SK-N-SH treated with all-trans-retinoic acid at 6 μM for 48 hours (cell line): ENCODE results near the gene DPM1.

Source experiments
- ATAC-seq: fragments of 200-7000 bp; cut with Tn5 transposase; 3 replicates; pipeline ENCODE4 v1.9.1; 2020; ENCODE audit warnings: mild to moderate bottlenecking, moderate library complexity
- BACH2 ChIP-seq: fragments of 250-450 bp; sonication (Bioruptor Pico); IDR thresholded peaks from 2 replicates; pipeline ENCODE4 v1.9.0; 2021; ENCODE audit warnings: mild to moderate bottlenecking, borderline replicate concordance
- CREB5 ChIP-seq: fragments of 250-450 bp; sonication (Bioruptor Pico); IDR thresholded peaks from 2 replicates; pipeline ENCODE4 v1.5.1; 2020; ENCODE audit warnings: low read depth, mild to moderate bottlenecking, moderate library complexity
- CSDC2 ChIP-seq: fragments of 250-450 bp; sonication (Bioruptor Pico); IDR thresholded peaks from 2 replicates; pipeline ENCODE4 v1.5.0; 2020; ENCODE audit warnings: mild to moderate bottlenecking, moderate library complexity
- GLIS3 ChIP-seq: fragments of 250-450 bp; sonication (Bioruptor Pico); IDR thresholded peaks from 2 replicates; pipeline ENCODE4 v1.5.0; 2020; ENCODE audit warnings: mild to moderate bottlenecking, moderate library complexity
- ISL1 ChIP-seq: fragments of 250-450 bp; sonication (Bioruptor Pico); IDR thresholded peaks from 2 replicates; pipeline ENCODE4 v2.1.2; 2022; ENCODE audit warnings: mild to moderate bottlenecking, moderate library complexity
- OSR1 ChIP-seq: fragments of 250-450 bp; sonication (Bioruptor Pico); IDR thresholded peaks from 2 replicates; pipeline ENCODE4 v1.8.0; 2022; ENCODE audit warnings: moderate library complexity, mild to moderate bottlenecking, inconsistent platforms
- RARB ChIP-seq: fragments of 250-450 bp; sonication (Bioruptor Pico); IDR thresholded peaks from 2 replicates; pipeline ENCODE4 v1.8.0; 2021; ENCODE audit warnings: mild to moderate bottlenecking, moderate library complexity
- SNAI2 ChIP-seq: fragments of 250-450 bp; sonication (Bioruptor Pico); IDR thresholded peaks from 2 replicates; pipeline ENCODE4 v1.5.0; 2020; ENCODE audit warnings: mild to moderate bottlenecking, moderate library complexity
- TCF4 ChIP-seq: fragments of 250-450 bp; sonication (Bioruptor Pico); IDR thresholded peaks from 2 replicates; pipeline ENCODE4 v1.8.0; 2021; ENCODE audit warnings: mild to moderate bottlenecking, moderate library complexity, borderline replicate concordance
- TOX ChIP-seq: fragments of 250-450 bp; sonication (Bioruptor Pico); IDR thresholded peaks from 2 replicates; pipeline ENCODE4 v1.8.0; 2021; ENCODE audit warnings: mild to moderate bottlenecking, moderate library complexity, borderline replicate concordance
- ZC3H10 ChIP-seq: fragments of 250-450 bp; sonication (Bioruptor Pico); IDR thresholded peaks from 2 replicates; pipeline ENCODE4 v1.5.1; 2021; ENCODE audit warnings: mild to moderate bottlenecking, moderate library complexity
- ZFP3 ChIP-seq: fragments of 250-450 bp; sonication (Bioruptor Pico); IDR thresholded peaks from 2 replicates; pipeline ENCODE4 v1.5.0; 2020; ENCODE audit warnings: mild to moderate bottlenecking, moderate library complexity
- ZFP30 ChIP-seq: fragments of 450-650 bp; formaldehyde crosslinking; IDR thresholded peaks from 2 replicates; pipeline ENCODE4 v1.5.0; 2022; ENCODE audit warnings: mild to moderate bottlenecking, moderate library complexity
- ZNF565 ChIP-seq: fragments of 450-650 bp; formaldehyde crosslinking; conservative IDR thresholded peaks from 2 replicates; pipeline ENCODE4 v1.5.0; 2020; ENCODE audit warnings: low read depth, mild to moderate bottlenecking, moderate library complexity
- ZNF70 ChIP-seq: fragments of 450-650 bp; formaldehyde crosslinking; IDR thresholded peaks from 2 replicates; pipeline ENCODE4 v1.5.0; 2020; ENCODE audit warnings: mild to moderate bottlenecking, moderate library complexity
- ZNF8 ChIP-seq: fragments of 450-650 bp; formaldehyde crosslinking; IDR thresholded peaks from 2 replicates; pipeline ENCODE4 v1.5.0; 2020; ENCODE audit warnings: mild to moderate bottlenecking, moderate library complexity
- TF ChIP-seq, protein P1 (sequence below): fragments of 250-450 bp; sonication (Bioruptor Pico); IDR thresholded peaks from 2 replicates; pipeline ENCODE4 v1.5.0; 2020; ENCODE audit warnings: mild to moderate bottlenecking, moderate library complexity
- TF ChIP-seq, protein P2 (sequence below): fragments of 250-450 bp; sonication (Bioruptor Pico); IDR thresholded peaks from 2 replicates; pipeline ENCODE4 v1.8.0; 2020; ENCODE audit warnings: mild to moderate bottlenecking, moderate library complexity, borderline replicate concordance

DPM1 gene

DNA sequence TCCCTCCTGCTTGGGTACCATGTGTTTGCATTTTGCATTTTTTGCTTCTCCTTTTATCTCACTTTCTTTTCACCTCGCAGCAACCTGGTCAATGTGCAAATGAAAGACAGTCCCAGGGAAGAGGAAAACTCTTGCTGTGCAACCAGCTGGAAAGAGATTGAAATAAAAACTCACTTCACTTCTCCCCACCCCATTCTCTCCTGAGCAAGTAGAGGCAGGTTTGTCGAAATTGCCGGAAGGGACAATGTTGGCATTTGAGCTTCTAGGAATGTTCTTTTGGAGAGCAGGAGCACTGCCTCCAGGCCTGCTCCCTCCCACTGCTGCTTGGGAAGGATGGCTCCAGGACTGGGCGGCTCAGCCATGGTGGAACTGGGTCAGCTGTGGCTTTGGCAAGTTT is 34.0 kb upstream of the DPM1 start:
- no peak for TF ChIP-seq ZFP3 (CRISPR knock-in tag)
- TF ChIP-seq ZNF565: no peak
- no peak for TF ChIP-seq ZC3H10 (CRISPR knock-in tag)
- no peak for TF ChIP-seq CREB5 (CRISPR knock-in tag)
- TF ChIP-seq RARB (CRISPR knock-in tag): no peak
- TF ChIP-seq, protein P1, sequence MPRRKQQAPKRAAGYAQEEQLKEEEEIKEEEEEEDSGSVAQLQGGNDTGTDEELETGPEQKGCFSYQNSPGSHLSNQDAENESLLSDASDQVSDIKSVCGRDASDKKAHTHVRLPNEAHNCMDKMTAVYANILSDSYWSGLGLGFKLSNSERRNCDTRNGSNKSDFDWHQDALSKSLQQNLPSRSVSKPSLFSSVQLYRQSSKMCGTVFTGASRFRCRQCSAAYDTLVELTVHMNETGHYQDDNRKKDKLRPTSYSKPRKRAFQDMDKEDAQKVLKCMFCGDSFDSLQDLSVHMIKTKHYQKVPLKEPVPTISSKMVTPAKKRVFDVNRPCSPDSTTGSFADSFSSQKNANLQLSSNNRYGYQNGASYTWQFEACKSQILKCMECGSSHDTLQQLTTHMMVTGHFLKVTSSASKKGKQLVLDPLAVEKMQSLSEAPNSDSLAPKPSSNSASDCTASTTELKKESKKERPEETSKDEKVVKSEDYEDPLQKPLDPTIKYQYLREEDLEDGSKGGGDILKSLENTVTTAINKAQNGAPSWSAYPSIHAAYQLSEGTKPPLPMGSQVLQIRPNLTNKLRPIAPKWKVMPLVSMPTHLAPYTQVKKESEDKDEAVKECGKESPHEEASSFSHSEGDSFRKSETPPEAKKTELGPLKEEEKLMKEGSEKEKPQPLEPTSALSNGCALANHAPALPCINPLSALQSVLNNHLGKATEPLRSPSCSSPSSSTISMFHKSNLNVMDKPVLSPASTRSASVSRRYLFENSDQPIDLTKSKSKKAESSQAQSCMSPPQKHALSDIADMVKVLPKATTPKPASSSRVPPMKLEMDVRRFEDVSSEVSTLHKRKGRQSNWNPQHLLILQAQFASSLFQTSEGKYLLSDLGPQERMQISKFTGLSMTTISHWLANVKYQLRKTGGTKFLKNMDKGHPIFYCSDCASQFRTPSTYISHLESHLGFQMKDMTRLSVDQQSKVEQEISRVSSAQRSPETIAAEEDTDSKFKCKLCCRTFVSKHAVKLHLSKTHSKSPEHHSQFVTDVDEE (CRISPR knock-in tag): no peak
- no peak for TF ChIP-seq GLIS3 (CRISPR knock-in tag)
- ATAC-seq: no peak

DNA sequence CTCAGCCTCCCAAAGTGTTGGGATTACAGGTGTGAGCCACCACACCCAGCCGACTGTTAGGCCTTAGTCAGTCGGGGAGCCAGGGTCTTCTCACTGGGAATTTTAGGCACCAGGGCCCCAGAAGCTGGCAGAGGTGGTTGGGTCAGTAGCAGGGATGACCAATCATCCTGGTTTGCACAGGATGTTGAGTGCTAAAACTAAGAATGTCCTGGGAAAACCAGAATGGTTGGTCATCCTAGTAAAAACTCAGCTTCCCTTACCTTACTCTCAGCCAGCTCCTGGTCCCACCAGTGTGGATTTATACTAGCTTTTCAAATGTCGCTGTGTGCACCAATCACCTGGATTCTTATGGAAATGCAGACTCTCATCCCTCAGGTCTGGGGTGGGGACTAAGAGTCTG is 32.7 kb upstream of the DPM1 start:
- no peak for ATAC-seq
- TF ChIP-seq TCF4 (CRISPR knock-in tag) (no peak), SNAI2 (no peak), ZNF8 (CRISPR knock-in tag) (no peak), ZC3H10 (CRISPR knock-in tag) (no peak), ZFP30 (no peak), CSDC2 (CRISPR knock-in tag) (no peak), TOX (CRISPR knock-in tag) (no peak), OSR1 (CRISPR knock-in tag) (no peak), ZNF70 (CRISPR knock-in tag) (no peak), RARB (CRISPR knock-in tag) (no peak), BACH2 (CRISPR knock-in tag) (no peak)
- TF ChIP-seq, protein P2, sequence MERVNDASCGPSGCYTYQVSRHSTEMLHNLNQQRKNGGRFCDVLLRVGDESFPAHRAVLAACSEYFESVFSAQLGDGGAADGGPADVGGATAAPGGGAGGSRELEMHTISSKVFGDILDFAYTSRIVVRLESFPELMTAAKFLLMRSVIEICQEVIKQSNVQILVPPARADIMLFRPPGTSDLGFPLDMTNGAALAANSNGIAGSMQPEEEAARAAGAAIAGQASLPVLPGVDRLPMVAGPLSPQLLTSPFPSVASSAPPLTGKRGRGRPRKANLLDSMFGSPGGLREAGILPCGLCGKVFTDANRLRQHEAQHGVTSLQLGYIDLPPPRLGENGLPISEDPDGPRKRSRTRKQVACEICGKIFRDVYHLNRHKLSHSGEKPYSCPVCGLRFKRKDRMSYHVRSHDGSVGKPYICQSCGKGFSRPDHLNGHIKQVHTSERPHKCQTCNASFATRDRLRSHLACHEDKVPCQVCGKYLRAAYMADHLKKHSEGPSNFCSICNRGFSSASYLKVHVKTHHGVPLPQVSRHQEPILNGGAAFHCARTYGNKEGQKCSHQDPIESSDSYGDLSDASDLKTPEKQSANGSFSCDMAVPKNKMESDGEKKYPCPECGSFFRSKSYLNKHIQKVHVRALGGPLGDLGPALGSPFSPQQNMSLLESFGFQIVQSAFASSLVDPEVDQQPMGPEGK (CRISPR knock-in tag): no peak

DNA sequence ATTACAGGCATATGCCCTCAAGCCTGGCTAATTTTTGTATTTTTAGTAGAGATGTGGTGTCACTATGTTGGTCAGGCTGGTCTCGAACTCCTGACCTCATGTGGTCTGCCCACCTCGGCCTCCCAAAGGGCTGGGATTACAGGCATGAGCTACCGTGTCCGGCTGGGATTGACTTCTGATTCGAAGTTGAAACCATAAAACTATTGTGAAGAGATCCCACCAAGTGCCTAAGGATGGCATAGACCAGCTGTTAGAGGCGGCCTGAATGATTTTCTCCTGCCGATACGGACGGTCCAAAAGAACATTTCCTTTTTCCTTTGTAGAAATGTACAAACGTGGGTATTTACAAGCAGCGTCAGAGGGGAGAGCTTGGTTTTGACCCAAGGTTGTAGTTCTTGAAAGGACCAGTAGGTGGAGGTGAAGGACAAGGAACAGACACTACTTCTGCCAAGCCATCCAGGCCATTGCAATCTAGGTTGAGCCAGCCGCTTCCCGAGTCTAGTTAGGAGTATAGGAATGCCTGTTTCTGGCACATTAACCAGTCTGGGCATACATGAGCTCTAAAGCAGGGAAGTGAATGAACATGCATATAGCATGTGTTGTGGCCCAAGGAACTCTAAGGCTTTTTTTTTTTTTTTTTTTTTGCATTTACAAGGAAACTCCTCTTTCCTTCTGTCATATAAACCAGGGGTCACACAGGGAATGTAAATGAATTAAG is 29.3 kb upstream of the DPM1 start:
- TF ChIP-seq ISL1 (CRISPR knock-in tag) (no peak), CREB5 (CRISPR knock-in tag) (no peak)
- TF ChIP-seq, all 23 proteins: peak for 0
- ATAC-seq: peak; percentile 98

DNA sequence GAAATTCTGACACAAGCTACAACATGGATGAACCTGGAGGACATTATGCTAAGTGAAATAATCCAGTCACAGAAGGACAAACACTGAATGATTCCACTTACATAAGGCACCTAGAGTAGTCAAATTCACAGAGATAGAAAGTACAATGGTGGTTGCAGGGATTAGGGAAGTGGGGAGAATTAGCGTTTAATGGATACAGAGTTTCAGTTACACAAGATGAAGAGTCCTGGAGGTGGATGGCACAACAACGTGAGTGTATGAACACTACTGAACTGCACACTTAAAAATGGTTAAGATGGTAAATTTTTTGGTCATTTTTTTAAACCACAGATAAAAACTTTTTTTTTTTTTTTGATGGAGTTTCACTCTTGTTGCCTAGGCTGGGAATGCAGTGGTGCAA is 25.0 kb upstream of the DPM1 start:
- no peak for ATAC-seq
- no peak for TF ChIP-seq OSR1 (CRISPR knock-in tag)
- TF ChIP-seq ZNF8 (CRISPR knock-in tag): no peak
- TF ChIP-seq, protein P1 (CRISPR knock-in tag): no peak
